Endothelial cell of umbilical vein (primary cell): Measurements from ENCODE around the gene C22orf39. TPM values are rescaled to one million over a fixed set of nuclear protein-coding genes. Genes with fewer than 3 reads are reported as not detected.

Source experiments
- BruUV-seq: library from RNA; stranded (reverse); fragments of 400-500 nt; replicated peaks from 2 replicates; lab custom pipeline; 2021; lab: Mats Ljungman, UMichigan
- CTCF ChIA-PET: fragments of 300-600, 350-600 bp; sonication (Branson Sonifier 250); formaldehyde crosslinking; loops from one replicate; lab custom pipeline; 2021; ENCODE audit warnings: antibody characterized with exemption, inconsistent platforms; lab: Charles Lee
- POLR2A ChIA-PET: fragments of 300-600, 350-600 bp; sonication (Branson Sonifier 250); formaldehyde crosslinking; loops from one replicate; lab custom pipeline; 2021; ENCODE audit warnings: antibody characterized with exemption, inconsistent platforms; lab: Charles Lee
- DNase-seq: peaks from one replicate; pipeline ENCODE4 v3.0.0-alpha.2; 2011; ENCODE audit warnings: low read depth, low spot score
- FAIRE-seq: peaks from 2 replicates; lab custom pipeline; 2011; peaks lifted over from hg19 to GRCh38; lab: Jason Lieb, UNC
- H2AFZ ChIP-seq: 2 replicates; pipeline ENCODE4 v1.6.0; 2012; ENCODE audit warnings: low read depth, low read length, control low read depth, inconsistent platforms
- H3K27ac ChIP-seq: 2 replicates; pipeline ENCODE4 v1.5.1; 2011; ENCODE audit warnings: low read depth, mild to moderate bottlenecking, control low read depth, low read length, moderate library complexity; ENCODE audit not compliant: insufficient read depth
- H3K27me3 ChIP-seq, 2 experiments: 2 replicates each; pipeline versions ENCODE4 v1.6.0 to v1.6.1; 2011; ENCODE audit warnings: low read length in 2 of 2, mixed read lengths in 1 of 2; ENCODE audit not compliant: control insufficient read depth in 2 of 2, insufficient read depth in 2 of 2
- H3K36me3 ChIP-seq, 2 experiments: 2 replicates in 1 of 2; 3 replicates in 1 of 2; pipeline ENCODE4 v1.5.1; 2011; ENCODE audit warnings: low read length in 2 of 2, mild to moderate bottlenecking in 1 of 2, moderate library complexity in 1 of 2; ENCODE audit not compliant: control insufficient read depth in 2 of 2, insufficient read depth in 2 of 2; ENCODE audit errors: extremely low read depth in 1 of 2
- H3K4me1 ChIP-seq: 3 replicates; pipeline ENCODE4 v1.5.1; 2011; ENCODE audit warnings: mild to moderate bottlenecking, low read length; ENCODE audit not compliant: control insufficient read depth, insufficient read depth; ENCODE audit errors: extremely low read depth
- H3K4me2 ChIP-seq: 2 replicates; pipeline ENCODE4 v1.6.1; 2011; ENCODE audit warnings: low read length, control low read depth, mixed read lengths; ENCODE audit not compliant: insufficient read depth
- H3K4me3 ChIP-seq, 3 experiments: fragments of 200-600 bp in 1 of 3; sonication (generic), shearing (Covaris generic) in 1 of 3; replicated peaks in 1 of 3; 2 replicates each; pipeline ENCODE4 v1.5.1; 2011 to 2016; ENCODE audit warnings: control low read depth in 3 of 3, low read length in 3 of 3, mild to moderate bottlenecking in 2 of 3, inconsistent platforms in 1 of 3, low read depth in 1 of 3, moderate library complexity in 1 of 3; ENCODE audit not compliant: insufficient read depth in 1 of 3
- H3K79me2 ChIP-seq: 2 replicates; pipeline ENCODE4 v1.6.0; 2012; ENCODE audit warnings: low read length, inconsistent platforms; ENCODE audit not compliant: control insufficient read depth, insufficient read depth
- H3K9ac ChIP-seq: replicated peaks from 2 replicates; pipeline ENCODE3; 2011; ENCODE audit warnings: low read length, control low read depth; ENCODE audit not compliant: insufficient read depth; ENCODE audit errors: extremely low read depth
- H3K9me1 ChIP-seq: replicated peaks from 3 replicates; pipeline ENCODE4 v1.6.0; 2011; ENCODE audit warnings: mild to moderate bottlenecking, low read length; ENCODE audit not compliant: control insufficient read depth, insufficient read depth; ENCODE audit errors: extremely low read depth
- H3K9me3 ChIP-seq: replicated peaks from 2 replicates; pipeline ENCODE4 v1.5.1; 2012; ENCODE audit warnings: low read length, inconsistent platforms; ENCODE audit not compliant: control insufficient read depth, insufficient read depth
- H4K20me1 ChIP-seq: replicated peaks from 2 replicates; pipeline ENCODE3; 2011; ENCODE audit warnings: mild to moderate bottlenecking, low read length; ENCODE audit not compliant: control insufficient read depth, insufficient read depth; ENCODE audit errors: extremely low read depth
- EZH2 ChIP-seq: IDR thresholded peaks from 2 replicates; pipeline ENCODE4 v1.6.1; 2012; ENCODE audit warnings: borderline replicate concordance, low read depth, mild to moderate bottlenecking, moderate library complexity, low read length, inconsistent platforms; ENCODE audit not compliant: severe bottlenecking
- GATA2 ChIP-seq: IDR thresholded peaks from 2 replicates; pipeline ENCODE4 v1.7.0; 2011; ENCODE audit warnings: low read depth, mild to moderate bottlenecking, moderate library complexity, mixed read lengths, low read length; ENCODE audit not compliant: insufficient read length, insufficient read depth
- JUN ChIP-seq: IDR thresholded peaks from 2 replicates; pipeline ENCODE4 v1.6.1; 2011; ENCODE audit warnings: borderline replicate concordance, low read depth; ENCODE audit not compliant: insufficient read length, insufficient read depth
- MYC ChIP-seq: IDR thresholded peaks from one replicate; pipeline ENCODE4 v1.6.1; 2011; ENCODE audit warnings: mild to moderate bottlenecking, low read depth, low read length
- POLR2A ChIP-seq: IDR thresholded peaks from 2 replicates; pipeline ENCODE4 v1.6.1; 2012; ENCODE audit warnings: low read depth, mild to moderate bottlenecking, control low read depth, low read length
- POLR2AphosphoS5 ChIP-seq: IDR thresholded peaks from 2 replicates; pipeline ENCODE4 v1.6.1; 2012; ENCODE audit warnings: low read depth, mild to moderate bottlenecking, control low read depth, low read length, moderate library complexity; ENCODE audit not compliant: insufficient read depth
- dilution Hi-C: fragments of 300-500 bp; cut with MboI; formaldehyde crosslinking; loops from one replicate; pipeline ENCODE4 v1.15.0; 2019; ENCODE audit warnings: low sequenced_read_pairs; ENCODE audit not compliant: extremely low pct_ligation_motif_present
- intact Hi-C: fragments of 100-400 bp; cut with micrococcal nuclease; formaldehyde crosslinking; loops from one replicate; pipeline ENCODE4 v1.10.0; 2022
- polyA plus RNA-seq, 4 experiments: library from polyadenylated mRNA; depleted of rRNA in 3 of 4; stranded (reverse) in 3 of 4; unstranded in 1 of 4; fragments of >200 nt; gene quantifications; 2 replicates each; pipeline versions ENCODE4 v1.2.1 to v1.2.3, GENCODE V29; 2011 to 2012; ENCODE audit warnings: missing spikeins in 1 of 4
- total RNA-seq: library from RNA; stranded (reverse); gene quantifications from 2 replicates; pipeline ENCODE4 v1.2.3, GENCODE V29; 2021
- TF ChIP-seq, protein P1 (sequence below), 2 donors: IDR thresholded peaks; 1 replicate in 1 of 2; 2 replicates in 1 of 2; pipeline ENCODE4 v1.5.1; 2011; ENCODE audit warnings: low read length in 2 of 2, mild to moderate bottlenecking in 2 of 2, moderate library complexity in 2 of 2, control low read depth in 1 of 2, inconsistent platforms in 1 of 2, low read depth in 1 of 2; ENCODE audit not compliant: insufficient read depth in 1 of 2; ENCODE audit errors: extremely low read depth in 1 of 2

The C22orf39 gene
- total and polyA plus RNA-seq, 2 donors (not counting 3 experiments of a cell fraction or from before 2014, with no cell fraction given), result 26.1 to 28.0 TPM

GRCh38 chr22:19394274-19395050 lies 53.0 kb downstream of the C22orf39 start:
- FAIRE-seq (no peak), DNase-seq (no peak)
- no peaks in the 10 kb centered on the region for H4K20me1 ChIP-seq
- H3K79me2 ChIP-seq, result no peaks in the 10 kb centered on the region
- intact Hi-C loops, result no loop called here
- H3K4me3 ChIP-seq, result no peak overlapping the region
- no peaks in the 10 kb centered on the region for H3K4me1 ChIP-seq
- no peak overlapping the region for H2AFZ ChIP-seq
- no TSS peak for BruUV-seq
- POLR2A ChIA-PET, result no interaction called here
- no peaks in the 10 kb centered on the region for H3K9me1 ChIP-seq
- CTCF ChIA-PET, result interaction anchor here (0.8 to 1.4 kb wide), 5 partner anchors 9 to 250 kb away, joined by 3 to 4 read pairs (median 3); partner anchors contain the start of gene ESS2
- no peak overlapping the region for H3K27ac ChIP-seq
- H3K4me2 ChIP-seq, result no peak overlapping the region
- H3K9me3 ChIP-seq, result no peaks in the 10 kb centered on the region
- dilution Hi-C loops, result no loop called here
- no peak overlapping the region for H3K9ac ChIP-seq
- no peak for TF ChIP-seq GATA2
- TF ChIP-seq, protein P1, sequence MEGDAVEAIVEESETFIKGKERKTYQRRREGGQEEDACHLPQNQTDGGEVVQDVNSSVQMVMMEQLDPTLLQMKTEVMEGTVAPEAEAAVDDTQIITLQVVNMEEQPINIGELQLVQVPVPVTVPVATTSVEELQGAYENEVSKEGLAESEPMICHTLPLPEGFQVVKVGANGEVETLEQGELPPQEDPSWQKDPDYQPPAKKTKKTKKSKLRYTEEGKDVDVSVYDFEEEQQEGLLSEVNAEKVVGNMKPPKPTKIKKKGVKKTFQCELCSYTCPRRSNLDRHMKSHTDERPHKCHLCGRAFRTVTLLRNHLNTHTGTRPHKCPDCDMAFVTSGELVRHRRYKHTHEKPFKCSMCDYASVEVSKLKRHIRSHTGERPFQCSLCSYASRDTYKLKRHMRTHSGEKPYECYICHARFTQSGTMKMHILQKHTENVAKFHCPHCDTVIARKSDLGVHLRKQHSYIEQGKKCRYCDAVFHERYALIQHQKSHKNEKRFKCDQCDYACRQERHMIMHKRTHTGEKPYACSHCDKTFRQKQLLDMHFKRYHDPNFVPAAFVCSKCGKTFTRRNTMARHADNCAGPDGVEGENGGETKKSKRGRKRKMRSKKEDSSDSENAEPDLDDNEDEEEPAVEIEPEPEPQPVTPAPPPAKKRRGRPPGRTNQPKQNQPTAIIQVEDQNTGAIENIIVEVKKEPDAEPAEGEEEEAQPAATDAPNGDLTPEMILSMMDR (IDR thresholded peaks at IDR 0.05; ENCODE audit: extremely low read depth in 1 of 2, insufficient read depth in 1 of 2, low read depth in 1 of 2, low read length in 2 of 2), result no peak
- no peak for TF ChIP-seq EZH2
- TF ChIP-seq POLR2AphosphoS5, result no peak
- TF ChIP-seq JUN, result no peak
- TF ChIP-seq MYC, result no peak
- TF ChIP-seq POLR2A, result no peak
- H3K27me3 ChIP-seq, result no peaks in the 10 kb centered on the region
- H3K36me3 ChIP-seq, result peaks cover 20 to 34% of the 10 kb centered on the region in 2 experiments
